Inflammatory macrophage treated with lipopolysaccharide for 4 hours (primary cell): Measurements from ENCODE around the gene PNMA8B.
A peak's percentile ranks its signal among the peaks of the same experiment; 100 is the strongest.
"Not testable (repeated sequence)": the region's sequence is repeated elsewhere in the genome, so short reads cannot be mapped to it uniquely, and the experiment has no call there.

ENCODE experiments used
- DNase-seq: peaks from one replicate; pipeline ENCODE4 v3.0.0-alpha.2; 2020

The PNMA8B gene

GRCh38 chr19:46495786-46496099 is at the start of gene PNMA8B:
TSS of gene PNMA8B (minus strand) at chr19:46495867. CDS start at chr19:46495465, 402 bp downstream.
- DNase-seq: no peak

GRCh38 chr19:46544651-46545050 is 49.0 kb upstream of the PNMA8B start:
- peak; percentile 39 for DNase-seq

GRCh38 chr19:46542428-46543230 is 47.0 kb upstream of the PNMA8B start:
- DNase-seq: peak; percentile 97

- peak; percentile 58 for DNase-seq
These were observed 41.8 kb upstream of the PNMA8B start for GRCh38 chr19:46537136-46538097.

GRCh38 chr19:46536391-46536790 is 40.7 kb upstream of the PNMA8B start:
- DNase-seq: no peak

- DNase-seq: no peak
These were observed 38.0 kb upstream of the PNMA8B start for GRCh38 chr19:46533621-46534081.

- no peak for DNase-seq
These were observed 37.5 kb upstream of the PNMA8B start for GRCh38 chr19:46533078-46533620.

GRCh38 chr19:46530636-46531035 is 35.0 kb upstream of the PNMA8B start:
- peak; percentile 30 for DNase-seq

GRCh38 chr19:46529622-46530451 is 34.2 kb upstream of the PNMA8B start:
- DNase-seq: peak; percentile 99

GRCh38 chr19:46528601-46529590 is 33.2 kb upstream of the PNMA8B start:
- DNase-seq: no peak

- DNase-seq: not testable (repeated sequence)
These were observed 31.1 kb upstream of the PNMA8B start for GRCh38 chr19:46526801-46527200.

- peak; percentile 73 for DNase-seq
These were observed 28.6 kb upstream of the PNMA8B start for GRCh38 chr19:46524308-46524707.

- DNase-seq: peak; percentile 93
These were observed 27.3 kb upstream of the PNMA8B start for GRCh38 chr19:46522988-46523387.

GRCh38 chr19:46521241-46521868 is 25.7 kb upstream of the PNMA8B start:
- DNase-seq: no peak

- no peak for DNase-seq
These were observed 24.9 kb upstream of the PNMA8B start for GRCh38 chr19:46520616-46521015.

GRCh38 chr19:46517471-46517870 is 21.8 kb upstream of the PNMA8B start:
- DNase-seq: no peak

- peak; percentile 74 for DNase-seq
These were observed 20.2 kb upstream of the PNMA8B start for GRCh38 chr19:46515879-46516350.

- DNase-seq: no peak
These were observed 19.6 kb upstream of the PNMA8B start for GRCh38 chr19:46515290-46515609.

- DNase-seq: no peak
These were observed 19.1 kb upstream of the PNMA8B start for GRCh38 chr19:46514589-46515289.
